Mesothelial cell of epicardium (in vitro differentiated cells): ENCODE data around the gene ITGBL1. TPM values are rescaled to one million over a fixed set of nuclear protein-coding genes. Genes with fewer than 3 reads are reported as not detected.

ENCODE experiments used
- DNase-seq, 2 experiments: peaks; one replicate each; pipeline ENCODE4 v3.0.0; 2021; ENCODE audit warnings: low spot score in 2 of 2; ENCODE audit not compliant: unreplicated experiment in 2 of 2
- H3K27ac Mint-ChIP-seq: 2 replicates; pipeline ENCODE4 v1.8.0; 2021; ENCODE audit warnings: mixed read lengths
- H3K27me3 Mint-ChIP-seq: 2 replicates; pipeline ENCODE4 v1.8.0; 2021; ENCODE audit warnings: low read depth, mixed read lengths
- H3K36me3 Mint-ChIP-seq: 2 replicates; pipeline ENCODE4 v1.8.0; 2021; ENCODE audit warnings: mixed read lengths
- H3K4me1 Mint-ChIP-seq: 2 replicates; pipeline ENCODE4 v1.8.0; 2021; ENCODE audit warnings: mixed read lengths
- H3K4me3 Mint-ChIP-seq: 2 replicates; pipeline ENCODE4 v1.8.0; 2021; ENCODE audit warnings: mild to moderate bottlenecking, moderate library complexity, mixed read lengths
- H3K9me3 Mint-ChIP-seq: 2 replicates; pipeline ENCODE4 v1.8.0; 2021; ENCODE audit warnings: mixed read lengths
- total RNA-seq: library from RNA; stranded (reverse); gene quantifications from 3 replicates; pipeline ENCODE4 v1.2.1, GENCODE V29; 2021
- TF ChIP-seq, protein P1 (sequence below): fragments of 200-600 bp; sonication (generic); IDR thresholded peaks from one replicate; pipeline ENCODE4 v1.5.0; 2021; ENCODE audit warnings: antibody characterized with exemption; ENCODE audit not compliant: unreplicated experiment

Gene ITGBL1
- total RNA-seq, 1 donor from 2014 or later = 0.07 TPM

DNA sequence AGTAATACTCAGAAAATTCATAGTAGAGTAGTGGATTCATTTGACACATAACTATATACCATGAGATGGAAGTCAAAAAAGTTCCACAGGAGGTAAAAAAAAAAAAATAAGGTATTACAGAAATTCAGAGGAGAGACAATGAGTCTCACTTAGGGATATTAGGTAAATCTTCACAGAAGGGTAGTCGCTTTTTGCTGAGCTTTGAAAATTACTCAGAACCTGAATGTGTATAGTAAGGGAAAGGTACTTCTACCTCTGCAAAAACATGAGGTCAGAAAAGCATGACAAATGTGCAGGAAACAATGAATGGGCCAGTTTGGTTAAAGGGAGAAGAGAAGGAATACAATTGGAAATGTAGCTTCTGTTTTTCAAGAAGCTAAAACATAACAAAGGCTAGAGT is 250.6 kb downstream of the ITGBL1 start:
- Mint-ChIP-seq H3K9me3 (no peaks in the 10 kb centered on the region), H3K27me3 (peaks cover 2% of the 10 kb centered on the region), H3K36me3 (no peaks in the 10 kb centered on the region), H3K27ac (no peak overlapping the region), H3K4me3 (no peak overlapping the region), H3K4me1 (no peaks in the 10 kb centered on the region)
- DNase-seq = no peak
- TF ChIP-seq, protein P1, sequence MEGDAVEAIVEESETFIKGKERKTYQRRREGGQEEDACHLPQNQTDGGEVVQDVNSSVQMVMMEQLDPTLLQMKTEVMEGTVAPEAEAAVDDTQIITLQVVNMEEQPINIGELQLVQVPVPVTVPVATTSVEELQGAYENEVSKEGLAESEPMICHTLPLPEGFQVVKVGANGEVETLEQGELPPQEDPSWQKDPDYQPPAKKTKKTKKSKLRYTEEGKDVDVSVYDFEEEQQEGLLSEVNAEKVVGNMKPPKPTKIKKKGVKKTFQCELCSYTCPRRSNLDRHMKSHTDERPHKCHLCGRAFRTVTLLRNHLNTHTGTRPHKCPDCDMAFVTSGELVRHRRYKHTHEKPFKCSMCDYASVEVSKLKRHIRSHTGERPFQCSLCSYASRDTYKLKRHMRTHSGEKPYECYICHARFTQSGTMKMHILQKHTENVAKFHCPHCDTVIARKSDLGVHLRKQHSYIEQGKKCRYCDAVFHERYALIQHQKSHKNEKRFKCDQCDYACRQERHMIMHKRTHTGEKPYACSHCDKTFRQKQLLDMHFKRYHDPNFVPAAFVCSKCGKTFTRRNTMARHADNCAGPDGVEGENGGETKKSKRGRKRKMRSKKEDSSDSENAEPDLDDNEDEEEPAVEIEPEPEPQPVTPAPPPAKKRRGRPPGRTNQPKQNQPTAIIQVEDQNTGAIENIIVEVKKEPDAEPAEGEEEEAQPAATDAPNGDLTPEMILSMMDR = no peak

DNA sequence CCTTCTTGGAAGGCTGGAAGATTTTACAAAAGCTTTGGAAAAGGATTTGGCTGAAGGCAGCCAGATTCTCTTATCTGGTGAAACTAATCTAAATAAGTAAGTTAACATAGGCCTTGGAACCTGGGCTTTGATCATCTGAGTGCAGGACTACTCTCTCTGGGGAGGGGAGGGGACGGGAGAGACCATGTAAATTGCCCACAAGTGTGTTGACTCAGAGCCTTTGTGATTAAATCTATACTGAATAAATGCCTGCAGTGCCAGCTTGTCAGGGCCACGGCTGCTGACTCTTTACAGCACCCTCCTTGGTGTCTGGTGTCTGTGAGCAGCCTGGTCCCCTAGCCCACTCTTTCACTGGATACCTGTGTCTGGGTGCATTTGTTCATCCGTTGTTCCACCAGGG is 251.4 kb downstream of the ITGBL1 start:
- H3K4me3 Mint-ChIP-seq = no peak overlapping the region
- TF ChIP-seq, protein P1 = no peak
- H3K36me3 Mint-ChIP-seq = no peaks in the 10 kb centered on the region
- no peak overlapping the region for H3K27ac Mint-ChIP-seq
- H3K9me3 Mint-ChIP-seq = no peaks in the 10 kb centered on the region
- no peaks in the 10 kb centered on the region for H3K4me1 Mint-ChIP-seq
- peaks cover 2% of the 10 kb centered on the region for H3K27me3 Mint-ChIP-seq
- no peak for DNase-seq

DNA sequence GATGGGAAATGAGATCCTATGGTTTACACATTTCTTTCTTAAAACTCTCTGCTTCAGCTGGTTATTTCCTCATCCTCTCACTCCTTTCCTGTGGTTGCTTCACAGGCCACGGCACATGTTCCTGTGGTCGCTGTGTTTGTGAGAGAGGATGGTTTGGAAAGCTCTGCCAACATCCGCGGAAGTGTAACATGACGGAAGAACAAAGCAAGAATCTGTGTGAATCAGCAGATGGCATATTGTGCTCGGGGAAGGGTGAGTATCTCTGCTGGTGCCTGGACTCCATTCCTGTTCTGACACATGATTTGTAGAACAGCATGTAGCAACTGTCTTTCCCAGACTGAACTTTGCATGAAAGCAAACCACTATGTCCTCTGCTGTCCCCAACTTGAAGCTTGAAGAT is 254.2 kb downstream of the ITGBL1 start:
- no peaks in the 10 kb centered on the region for H3K36me3 Mint-ChIP-seq
- H3K4me1 Mint-ChIP-seq = no peaks in the 10 kb centered on the region
- no peaks in the 10 kb centered on the region for H3K9me3 Mint-ChIP-seq
- no peak overlapping the region for H3K4me3 Mint-ChIP-seq
- H3K27ac Mint-ChIP-seq = no peak overlapping the region
- no peak for DNase-seq
- TF ChIP-seq, protein P1 = no peak
- H3K27me3 Mint-ChIP-seq = peaks cover 4% of the 10 kb centered on the region

DNA sequence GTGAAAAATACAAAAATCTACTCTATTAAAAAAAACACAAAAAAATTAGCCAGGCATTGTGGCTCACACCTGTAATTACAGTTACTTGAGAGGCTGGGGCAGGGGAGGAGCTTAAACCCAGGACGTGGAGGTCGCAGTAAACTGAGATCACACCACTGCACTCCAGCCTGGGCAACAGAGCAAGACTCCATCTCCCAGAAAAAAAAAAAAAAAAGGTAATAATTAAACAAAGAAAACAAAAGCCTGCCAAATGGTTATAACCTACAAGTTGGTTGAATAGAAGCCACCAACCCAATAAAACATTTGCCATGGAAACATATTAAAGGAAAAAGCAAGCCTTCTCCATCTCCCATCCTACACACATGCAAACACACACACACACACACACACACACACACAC is 255.2 kb downstream of the ITGBL1 start:
- TF ChIP-seq, protein P1 = no peak
- H3K27me3 Mint-ChIP-seq = peaks cover 4% of the 10 kb centered on the region
- no peaks in the 10 kb centered on the region for H3K4me1 Mint-ChIP-seq
- no peak for DNase-seq
- H3K36me3 Mint-ChIP-seq = no peaks in the 10 kb centered on the region
- H3K4me3 Mint-ChIP-seq = no peak overlapping the region
- H3K9me3 Mint-ChIP-seq = no peaks in the 10 kb centered on the region
- H3K27ac Mint-ChIP-seq = no peak overlapping the region

DNA sequence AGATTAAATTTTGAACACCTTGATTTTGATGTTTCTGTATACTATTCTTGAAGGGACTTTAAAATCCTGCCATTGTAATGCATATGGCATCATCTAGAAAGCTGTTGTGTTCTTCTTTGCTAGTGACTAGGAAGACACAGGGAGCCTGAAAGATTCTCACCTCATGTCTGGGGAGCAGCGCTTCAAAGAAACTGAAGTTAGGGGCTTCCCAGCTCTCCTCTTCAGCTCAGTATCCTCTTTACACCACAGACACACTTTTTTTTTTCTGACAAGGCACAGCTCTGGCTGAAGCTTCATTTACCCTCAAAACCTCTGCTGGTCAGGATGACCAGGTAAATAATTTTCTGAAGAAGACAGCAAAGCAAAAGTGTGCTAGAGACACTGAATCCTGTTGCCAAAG is 255.6 kb downstream of the ITGBL1 start:
- TF ChIP-seq, protein P1 = no peak
- H3K27me3 Mint-ChIP-seq = peaks cover 5% of the 10 kb centered on the region
- no peaks in the 10 kb centered on the region for H3K9me3 Mint-ChIP-seq
- no peak overlapping the region for H3K27ac Mint-ChIP-seq
- no peak for DNase-seq
- no peaks in the 10 kb centered on the region for H3K4me1 Mint-ChIP-seq
- H3K4me3 Mint-ChIP-seq = no peak overlapping the region
- no peaks in the 10 kb centered on the region for H3K36me3 Mint-ChIP-seq

DNA sequence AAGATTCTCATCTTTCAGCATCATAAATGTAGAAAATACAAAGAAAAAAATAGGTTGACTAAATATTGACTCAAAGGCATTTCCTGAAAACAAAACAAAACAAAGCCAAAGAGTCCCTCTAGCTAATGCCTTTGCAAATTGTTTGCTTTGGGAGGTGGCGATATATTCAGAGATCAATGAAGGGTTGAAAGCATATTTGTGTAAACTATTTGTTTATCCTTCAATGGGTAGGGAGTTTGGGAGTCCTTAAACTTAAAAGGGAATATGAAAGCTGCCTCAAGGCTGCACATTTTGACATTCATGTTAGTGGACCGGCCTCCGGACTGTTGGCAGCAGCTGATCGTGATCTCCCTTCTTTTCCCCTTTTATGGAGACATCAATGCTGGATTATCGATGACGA is 257.5 kb downstream of the ITGBL1 start:
- H3K9me3 Mint-ChIP-seq = no peaks in the 10 kb centered on the region
- TF ChIP-seq, protein P1 = no peak
- H3K36me3 Mint-ChIP-seq = no peaks in the 10 kb centered on the region
- H3K27me3 Mint-ChIP-seq = peaks cover 7% of the 10 kb centered on the region
- no peak overlapping the region for H3K27ac Mint-ChIP-seq
- no peak for DNase-seq
- no peaks in the 10 kb centered on the region for H3K4me1 Mint-ChIP-seq
- H3K4me3 Mint-ChIP-seq = no peak overlapping the region
